Loucy (cell line): ENCODE data around the gene HAPLN2.

Experiments used
- CTCF ChIP-seq: fragments of 200-600 bp; sonication (generic); conservative IDR thresholded peaks from 2 replicates; pipeline ENCODE4 v1.5.1; 2014; ENCODE audit warnings: mild to moderate bottlenecking, antibody characterized with exemption, low read length
- EZH2phosphoT487 ChIP-seq: fragments of 200-600 bp; IDR thresholded peaks from 2 replicates; pipeline ENCODE4 v1.6.1; 2018; ENCODE audit warnings: antibody characterized with exemption, mild to moderate bottlenecking, moderate library complexity, borderline replicate concordance

GRCh38 chr1:156579472-156579871, 39.7 kb upstream of the HAPLN2 start, which contains the start of gene TTC24:
- TF ChIP-seq CTCF (no peak), EZH2phosphoT487 (no peak)
